B cell (primary cell): Measurements from ENCODE around the gene ZNG1C. TPM values are rescaled to one million over a fixed set of nuclear protein-coding genes. Genes with fewer than 3 reads are reported as not detected.
"Not testable (repeated sequence)": the region's sequence is repeated elsewhere in the genome, so short reads cannot be mapped to it uniquely, and the experiment has no call there.

ENCODE experiments used
- ATAC-seq: fragments of 200-7000 bp; cut with Tn5 transposase; one replicate; pipeline ENCODE4 v1.10.0; 2021; ENCODE audit warnings: low read depth, mild to moderate bottlenecking, moderate number of reproducible peaks, moderate library complexity
- CTCF ChIA-PET: fragments of 350-600 bp; sonication (Branson Sonifier 250); formaldehyde crosslinking; loops from one replicate; lab custom pipeline; 2021; ENCODE audit warnings: antibody characterized with exemption, inconsistent platforms; lab: Charles Lee
- POLR2A ChIA-PET: fragments of 350-600 bp; sonication (Branson Sonifier 250); formaldehyde crosslinking; loops from one replicate; lab custom pipeline; 2021; ENCODE audit warnings: antibody characterized with exemption; lab: Charles Lee
- DNase-seq: peaks from one replicate; pipeline ENCODE4 v3.0.0; 2013
- H2AFZ ChIP-seq: 2 replicates; pipeline ENCODE4 v1.6.1; 2012; ENCODE audit warnings: mild to moderate bottlenecking, low read depth, low read length; ENCODE audit not compliant: insufficient read depth, poor library complexity, severe bottlenecking
- H3K27ac ChIP-seq, 2 donors: 1 replicate in 1 of 2; 2 replicates in 1 of 2; pipeline ENCODE4 v1.5.1; 2012 to 2013; ENCODE audit warnings: low read length in 2 of 2, mild to moderate bottlenecking in 2 of 2, moderate library complexity in 1 of 2
- H3K27me3 ChIP-seq, 4 experiments: fragments of 200-600 bp in 1 of 4; sonication (generic) in 1 of 4; replicated peaks in 1 of 4; 1 replicate in 2 of 4; 2 replicates in 2 of 4; pipeline versions ENCODE4 v1.6.1 to v1.7.0; 2013 to 2016; ENCODE audit warnings: low read length in 3 of 4, mild to moderate bottlenecking in 2 of 4, mixed read lengths in 1 of 4, moderate library complexity in 1 of 4; ENCODE audit not compliant: insufficient read depth in 4 of 4, control insufficient read depth in 3 of 4; ENCODE audit errors: control extremely low read depth in 1 of 4
- H3K36me3 ChIP-seq, 2 experiments: replicated peaks in 1 of 2; 1 replicate in 1 of 2; 2 replicates in 1 of 2; pipeline versions ENCODE4 v1.6.1 to v1.7.1; 2013; ENCODE audit warnings: low read length in 1 of 2; ENCODE audit not compliant: insufficient read depth in 2 of 2, control insufficient read depth in 1 of 2; ENCODE audit errors: control extremely low read depth in 1 of 2, extremely low read depth in 1 of 2
- H3K4me1 ChIP-seq, 2 donors: fragments of 200-600 bp in 1 of 2; sonication (generic) in 1 of 2; 1 replicate in 1 of 2; 2 replicates in 1 of 2; pipeline versions ENCODE4 v1.5.1 to v1.6.1; 2013 to 2017; ENCODE audit warnings: low read length in 2 of 2; ENCODE audit not compliant: control insufficient read depth in 2 of 2, insufficient read depth in 2 of 2
- H3K4me2 ChIP-seq: replicated peaks from 2 replicates; pipeline ENCODE3; 2012; ENCODE audit warnings: mild to moderate bottlenecking, low read depth, low read length; ENCODE audit not compliant: poor library complexity, severe bottlenecking
- H3K4me3 ChIP-seq, 5 experiments: fragments of 200-600 bp in 1 of 5; sonication (generic) in 1 of 5; 1 replicate in 3 of 5; 2 replicates in 2 of 5; pipeline versions ENCODE4 v1.5.1 to v1.7.0; 2011 to 2016; ENCODE audit warnings: low read length in 4 of 5, mild to moderate bottlenecking in 4 of 5, low read depth in 2 of 5, control low read depth in 1 of 5, moderate library complexity in 1 of 5; ENCODE audit not compliant: insufficient read depth in 1 of 5; ENCODE audit errors: control extremely low read depth in 1 of 5, extremely low read depth in 1 of 5
- H3K79me2 ChIP-seq: fragments of 200-600 bp; sonication (generic); one replicate; pipeline ENCODE4 v1.6.0; 2016; ENCODE audit warnings: low read length; ENCODE audit not compliant: control insufficient read depth, insufficient read depth
- H3K9ac ChIP-seq: fragments of 200-600 bp; sonication (generic); 2 replicates; pipeline ENCODE4 v1.6.1; 2017; ENCODE audit warnings: mild to moderate bottlenecking, low read length, moderate library complexity
- H3K9me3 ChIP-seq, 3 donors: one replicate each; pipeline versions ENCODE4 v1.6.1 to v1.7.1; 2013; ENCODE audit warnings: low read length in 2 of 3; ENCODE audit not compliant: control insufficient read depth in 2 of 3, insufficient read depth in 1 of 3; ENCODE audit errors: control extremely low read depth in 1 of 3
- H4K20me1 ChIP-seq: 2 replicates; pipeline ENCODE4 v1.6.0; 2012; ENCODE audit warnings: mild to moderate bottlenecking, low read length; ENCODE audit not compliant: insufficient read depth, control insufficient read depth, poor library complexity, severe bottlenecking
- H3K27ac Mint-ChIP-seq: one replicate; pipeline ENCODE4 v1.8.0; 2021; ENCODE audit warnings: mixed read lengths
- H3K27me3 Mint-ChIP-seq: one replicate; pipeline ENCODE4 v1.8.0; 2021; ENCODE audit warnings: mixed read lengths
- H3K4me1 Mint-ChIP-seq: one replicate; pipeline ENCODE4 v1.8.0; 2021; ENCODE audit warnings: mixed read lengths
- H3K4me3 Mint-ChIP-seq: one replicate; pipeline ENCODE4 v1.8.0; 2021; ENCODE audit warnings: mixed read lengths
- H3K9me3 Mint-ChIP-seq: one replicate; pipeline ENCODE4 v1.8.0; 2022; ENCODE audit warnings: mixed read lengths; ENCODE audit not compliant: insufficient read depth
- WGBS: methylation state at CpG from one replicate; pipeline ENCODE4 v1.1.5; 2013; ENCODE audit warnings: missing lambda C conversion rate; ENCODE audit not compliant: insufficient coverage; 5-methylcytosine and 5-hydroxymethylcytosine counted together
- intact Hi-C: fragments of 100-400 bp; cut with micrococcal nuclease; formaldehyde crosslinking; loops from one replicate; pipeline ENCODE4 v1.10.0; 2022
- polyA plus RNA-seq: library from polyadenylated mRNA; depleted of rRNA; stranded (reverse); fragments of >200 nt; gene quantifications from 2 replicates; pipeline ENCODE4 v1.2.3, GENCODE V29; 2012
- total RNA-seq, 2 donors: library from RNA; stranded (reverse); fragments of 120-200 nt in 1 of 2; gene quantifications; 1 replicate in 1 of 2; 2 replicates in 1 of 2; pipeline versions ENCODE4 v1.2.3 to v1.2.4, GENCODE V29; 2013 to 2022

ZNG1C gene
- total and polyA plus RNA-seq, 2 donors (not counting 1 experiment from before 2014, with no cell fraction given) = 24.2 to 56.2 TPM

GRCh38 chr9:68318209-68318608, 76.4 kb downstream of the ZNG1C start:
- WGBS = no CpG with 5 or more reads among the region's 10 CpGs
- H3K9me3 Mint-ChIP-seq, H3K27me3 Mint-ChIP-seq, H3K4me1 Mint-ChIP-seq, H3K4me3 ChIP-seq, POLR2A ChIA-PET, DNase-seq, H3K27ac ChIP-seq, CTCF ChIA-PET, H4K20me1 ChIP-seq, H3K9me3 ChIP-seq, H3K27me3 ChIP-seq, H3K27ac Mint-ChIP-seq, H2AFZ ChIP-seq, H3K4me2 ChIP-seq, H3K4me1 ChIP-seq, intact Hi-C loops, H3K36me3 ChIP-seq, ATAC-seq, H3K4me3 Mint-ChIP-seq, H3K9ac ChIP-seq, H3K79me2 ChIP-seq: not testable (repeated sequence)

DNA sequence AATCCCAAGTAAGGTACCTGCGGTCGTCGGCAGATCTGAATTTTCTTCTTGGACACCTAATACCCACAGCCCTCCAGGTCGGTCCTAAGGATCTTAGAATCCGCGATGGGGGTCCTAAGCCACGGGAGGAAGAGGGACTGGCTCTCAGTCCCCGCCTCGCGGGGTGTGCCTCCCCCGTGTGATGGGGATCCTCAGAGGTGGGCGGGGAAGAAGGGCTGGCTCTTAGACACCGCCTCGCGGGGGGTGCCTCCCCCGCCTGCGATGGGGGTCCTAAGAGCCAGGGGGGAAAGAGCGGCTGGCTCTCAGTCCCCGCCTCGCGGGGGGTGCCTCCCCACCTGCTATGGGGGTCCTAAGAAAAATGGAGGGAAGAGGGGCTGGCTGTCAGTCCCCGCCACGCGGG, 82.0 kb downstream of the ZNG1C start:
- H3K27me3 Mint-ChIP-seq, H3K4me2 ChIP-seq, H2AFZ ChIP-seq, H3K4me1 ChIP-seq, H3K27me3 ChIP-seq, ATAC-seq, H3K9me3 ChIP-seq, H3K9me3 Mint-ChIP-seq, CTCF ChIA-PET, H3K27ac ChIP-seq, H4K20me1 ChIP-seq, H3K4me3 Mint-ChIP-seq, H3K4me1 Mint-ChIP-seq, intact Hi-C loops, H3K79me2 ChIP-seq, POLR2A ChIA-PET, DNase-seq, H3K9ac ChIP-seq, H3K36me3 ChIP-seq, H3K27ac Mint-ChIP-seq, H3K4me3 ChIP-seq: not testable (repeated sequence)
- WGBS = no CpG with 5 or more reads among the region's 24 CpGs

DNA sequence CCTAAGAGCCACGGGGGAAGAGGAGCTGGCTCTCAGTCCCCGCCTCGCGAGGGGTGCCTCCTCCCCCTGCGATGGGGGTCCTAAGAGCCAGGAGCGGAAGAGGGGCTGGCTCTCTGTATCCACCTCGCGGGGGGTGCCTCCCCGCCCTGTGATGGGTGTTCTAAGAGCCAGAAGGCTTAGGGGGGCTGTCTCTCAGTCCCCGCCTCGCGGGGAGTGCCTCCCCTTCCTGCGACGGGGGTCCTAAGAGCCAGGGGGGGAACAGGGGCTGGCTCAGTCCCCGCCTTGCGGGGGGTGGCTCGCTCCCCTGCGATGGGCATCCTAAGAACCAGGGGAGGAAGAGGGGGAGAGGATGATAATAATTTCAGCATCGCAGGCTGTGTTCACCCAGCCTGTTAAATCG, 82.7 kb downstream of the ZNG1C start:
- H3K4me1 Mint-ChIP-seq, H3K36me3 ChIP-seq, H3K9me3 ChIP-seq, CTCF ChIA-PET, POLR2A ChIA-PET, H3K4me2 ChIP-seq, H3K79me2 ChIP-seq, H3K9ac ChIP-seq, H3K9me3 Mint-ChIP-seq, H3K4me3 ChIP-seq, H4K20me1 ChIP-seq, ATAC-seq, H3K27me3 Mint-ChIP-seq, H3K27ac ChIP-seq, H3K4me1 ChIP-seq, H3K27me3 ChIP-seq, H3K4me3 Mint-ChIP-seq, DNase-seq, intact Hi-C loops, H2AFZ ChIP-seq, H3K27ac Mint-ChIP-seq: not testable (repeated sequence)
- no CpG with 5 or more reads among the region's 20 CpGs for WGBS

DNA sequence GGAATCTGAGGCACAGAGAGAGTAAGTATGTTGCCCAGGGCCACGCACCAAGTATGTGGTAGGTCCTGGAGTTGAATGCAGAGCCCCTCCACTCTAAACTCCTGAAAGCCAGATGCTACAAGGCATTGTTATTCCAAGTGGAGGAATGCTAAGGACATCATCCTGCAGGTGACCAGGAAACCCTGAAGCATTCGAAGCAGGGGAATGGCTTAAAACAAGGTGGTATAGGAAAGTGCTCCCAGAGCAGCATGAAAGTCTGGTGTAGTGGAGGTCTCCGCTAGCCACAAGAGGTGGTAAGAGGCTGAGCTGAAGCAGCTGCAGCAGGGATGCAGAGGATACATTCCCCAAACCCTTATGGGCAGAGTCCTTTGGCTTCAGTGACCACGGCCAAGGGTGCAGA, 87.3 kb downstream of the ZNG1C start:
- H3K27me3 Mint-ChIP-seq, H3K4me3 Mint-ChIP-seq, H2AFZ ChIP-seq, POLR2A ChIA-PET, H3K9me3 ChIP-seq, H3K36me3 ChIP-seq, H3K4me1 ChIP-seq, H4K20me1 ChIP-seq, H3K4me3 ChIP-seq, H3K79me2 ChIP-seq, H3K4me2 ChIP-seq, H3K9ac ChIP-seq, H3K4me1 Mint-ChIP-seq, ATAC-seq, H3K9me3 Mint-ChIP-seq, H3K27ac ChIP-seq, CTCF ChIA-PET, H3K27me3 ChIP-seq, intact Hi-C loops, H3K27ac Mint-ChIP-seq, DNase-seq: not testable (repeated sequence)
- 60% methylated on average over 1 of the region's 4 CpGs for WGBS
